G401 (cell line): ENCODE measurements around the gene CADPS2. TPM values are rescaled to one million over a fixed set of nuclear protein-coding genes. Genes with fewer than 3 reads are reported as not detected.
"Not testable (repeated sequence)": the region's sequence is repeated elsewhere in the genome, so short reads cannot be mapped to it uniquely, and the experiment has no call there.

Experiments used
- DNase-seq: peaks from one replicate; pipeline ENCODE4 v3.0.0-alpha.2; 2015; ENCODE audit warnings: low spot score
- in situ Hi-C: cut with HindIII; loops from 2 replicates; pipeline ENCODE4 v1.10.0; 2016; ENCODE audit warnings: low sequenced_read_pairs, mixed read lengths
- total RNA-seq: library from RNA; depleted of rRNA; stranded (reverse); fragments of >200 nt; shearing (Covaris generic); gene quantifications from 2 replicates; pipeline ENCODE4 v1.2.3, GENCODE V29; 2014; rRNA removed

The CADPS2 gene
- total RNA-seq, 1 experiment from 2014 or later = 0.31 TPM

DNA sequence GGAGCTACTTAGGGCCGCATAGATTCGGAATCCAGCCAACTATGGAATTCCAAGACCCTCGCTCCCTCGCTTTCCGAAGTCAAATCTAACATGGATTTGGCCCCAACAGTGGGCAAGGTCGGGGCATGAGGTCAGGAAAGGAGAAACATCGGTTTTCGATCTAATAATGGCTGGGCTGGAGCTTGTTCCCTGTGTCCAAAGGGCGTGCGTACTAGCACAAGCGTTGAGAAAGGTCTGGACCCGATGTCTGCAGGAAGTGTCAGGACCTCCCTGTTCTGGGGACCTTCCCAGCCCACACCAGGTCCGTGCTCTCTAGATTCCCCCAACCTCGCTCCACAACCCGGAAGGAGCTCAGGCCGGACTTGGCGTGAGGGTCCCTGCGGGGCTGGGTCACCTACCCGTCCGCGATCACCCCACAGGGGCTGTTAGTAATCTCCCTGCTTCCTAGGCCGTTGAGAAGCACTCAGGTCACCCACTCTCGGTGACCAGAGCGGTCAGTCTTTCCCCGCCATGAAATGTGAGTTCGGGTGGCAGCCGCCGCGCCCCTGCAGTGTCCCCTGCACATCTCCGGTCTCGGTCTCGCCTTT is 586.5 kb downstream of the CADPS2 start:
- no peak for DNase-seq
- in situ Hi-C loops = no loop called here

- in situ Hi-C loops = no loop called here
- DNase-seq = no peak
Observed at GRCh38 chr7:122298618-122299017, 587.6 kb downstream of the CADPS2 start.

GRCh38 chr7:122298131-122298530 is 588.1 kb downstream of the CADPS2 start:
- in situ Hi-C loops = no loop called here
- DNase-seq = no peak

GRCh38 chr7:122291189-122291588 is 595.1 kb downstream of the CADPS2 start:
- no peak for DNase-seq
- in situ Hi-C loops = no loop called here

GRCh38 chr7:122290476-122290875 is 595.8 kb downstream of the CADPS2 start:
- in situ Hi-C loops = no loop called here

DNA sequence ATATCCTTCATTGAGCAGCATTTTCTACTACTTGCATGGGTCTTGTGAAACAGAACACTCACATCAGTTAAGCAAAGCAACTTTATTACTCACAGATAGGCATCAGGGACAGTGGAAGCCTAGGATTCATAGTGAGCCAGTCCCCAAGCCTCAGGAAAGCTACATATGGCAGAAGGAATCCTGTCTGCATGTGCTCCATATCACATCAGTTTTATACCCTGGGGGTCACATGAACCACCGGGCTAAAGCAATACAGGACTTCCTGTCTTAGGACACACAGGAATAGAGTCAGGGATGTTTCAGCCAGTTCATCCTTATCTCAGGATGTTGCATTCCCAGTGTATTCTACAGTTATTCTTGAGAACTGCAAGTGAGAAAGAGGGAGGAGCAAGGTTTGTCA is 596.8 kb downstream of the CADPS2 start:
- in situ Hi-C loops = no loop called here
- no peak for DNase-seq

More at GRCh38 chr7:122290476-122290875, 595.8 kb downstream of the CADPS2 start:
- no peak for DNase-seq

DNA sequence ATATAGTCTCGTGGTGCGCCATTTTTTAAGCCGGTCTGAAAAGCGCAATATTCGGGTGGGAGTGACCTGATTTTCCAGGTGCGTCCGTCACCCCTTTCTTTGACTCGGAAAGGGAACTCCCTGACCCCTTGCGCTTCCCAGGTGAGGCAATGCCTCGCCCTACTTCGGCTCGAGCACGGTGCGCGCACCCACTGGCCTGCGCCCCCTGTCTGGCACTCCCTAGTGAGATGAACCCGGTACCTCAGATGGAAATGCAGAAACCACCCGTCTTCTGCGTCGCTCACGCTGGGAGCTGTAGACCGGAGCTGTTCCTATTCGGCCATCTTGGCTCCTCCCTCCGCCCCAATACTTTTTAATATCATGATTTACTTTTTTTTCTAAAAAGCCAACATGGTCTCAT is 601.7 kb downstream of the CADPS2 start:
- in situ Hi-C loops, DNase-seq: not testable (repeated sequence)

DNA sequence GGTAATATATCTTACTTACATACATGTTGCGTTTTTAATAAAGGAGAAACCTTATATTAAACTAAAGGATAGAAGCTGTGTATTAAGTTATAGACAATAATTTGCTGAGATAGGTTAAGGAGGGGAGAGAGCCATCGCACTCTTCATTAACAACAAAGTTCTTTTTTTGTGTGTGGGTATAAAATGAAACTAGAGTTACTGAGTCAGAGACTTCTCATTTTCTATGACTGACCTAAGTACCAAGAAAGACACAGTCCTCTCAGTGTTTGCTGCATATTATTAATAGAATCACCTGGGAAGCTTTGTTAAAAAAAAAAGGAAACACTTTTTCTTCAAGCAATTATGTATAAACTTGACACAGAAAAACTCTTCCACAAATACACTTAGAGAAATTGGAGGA is 613.1 kb downstream of the CADPS2 start:
- no peak for DNase-seq
- in situ Hi-C loops = no loop called here

DNA sequence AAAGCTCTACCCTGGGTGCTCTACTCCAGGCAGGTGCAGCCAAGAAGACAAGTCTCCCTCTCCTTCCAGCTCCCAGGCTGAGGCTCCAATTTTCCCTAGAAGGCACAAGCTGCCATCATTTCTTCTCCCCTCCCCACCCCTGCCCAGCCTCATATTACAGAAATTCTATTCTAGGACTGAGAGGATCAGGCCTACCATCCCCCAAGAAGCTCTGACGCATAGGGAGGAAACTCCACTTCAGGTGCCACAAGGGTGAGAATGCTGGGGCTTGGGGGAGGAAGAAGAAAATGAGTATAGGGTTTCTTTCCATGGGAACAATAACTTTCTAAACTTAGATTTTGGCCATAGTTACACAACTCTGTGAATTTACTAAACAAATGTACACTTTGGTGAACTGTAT is 617.0 kb downstream of the CADPS2 start:
- in situ Hi-C loops = no loop called here
- DNase-seq = no peak

Other genes with a start within 250 kb of the CADPS2 start
- gene RNF133, start 187.3 kb downstream of the CADPS2 start, total RNA-seq = not detected in 2 replicates
- gene RNF148, start 183.5 kb downstream of the CADPS2 start, total RNA-seq = not detected in 2 replicates
- not detected in 2 replicates for gene TAS2R16, start 109.2 kb upstream of the CADPS2 start, total RNA-seq